Ectodermal cell (in vitro differentiated cells): ENCODE measurements around the gene PIWIL4.
"Not testable (repeated sequence)": the region's sequence is repeated elsewhere in the genome, so short reads cannot be mapped to it uniquely, and the experiment has no call there.

Experiments used
- H3K27ac ChIP-seq: 2 replicates; pipeline ENCODE4 v1.7.0; 2013; ENCODE audit warnings: mild to moderate bottlenecking, low read depth, low read length; ENCODE audit not compliant: insufficient read depth, poor library complexity, severe bottlenecking
- H3K27me3 ChIP-seq: 2 replicates; pipeline ENCODE4 v1.7.0; 2013; ENCODE audit warnings: mild to moderate bottlenecking, low read length; ENCODE audit not compliant: insufficient read depth, control insufficient read depth, poor library complexity, severe bottlenecking
- H3K36me3 ChIP-seq: one replicate; pipeline ENCODE4 v1.7.0; 2013; ENCODE audit warnings: low read length; ENCODE audit not compliant: control insufficient read depth, insufficient read depth
- H3K4me1 ChIP-seq: one replicate; pipeline ENCODE4 v1.7.0; 2013; ENCODE audit warnings: low read length; ENCODE audit not compliant: control insufficient read depth, insufficient read depth
- H3K4me3 ChIP-seq: 2 replicates; pipeline ENCODE4 v1.7.0; 2013; ENCODE audit warnings: low read depth, low read length, control low read depth; ENCODE audit not compliant: insufficient read depth
- H3K9me3 ChIP-seq: 2 replicates; pipeline ENCODE4 v1.7.0; 2013; ENCODE audit warnings: mild to moderate bottlenecking, low read length, moderate library complexity; ENCODE audit not compliant: control insufficient read depth
- WGBS, 2 experiments: methylation state at CpG; one replicate each; pipeline ENCODE4 v1.1.7; 2013; ENCODE audit warnings: missing lambda C conversion rate in 2 of 2; 5-methylcytosine and 5-hydroxymethylcytosine counted together

The PIWIL4 gene

GRCh38 chr11:94563176-94563847, 3.9 kb upstream of the PIWIL4 start:
- no peaks in the 10 kb centered on the region for H3K4me1 ChIP-seq
- no peak overlapping the region for H3K27ac ChIP-seq
- H3K4me3 ChIP-seq: no peak overlapping the region
- no peaks in the 10 kb centered on the region for H3K27me3 ChIP-seq
- H3K9me3 ChIP-seq: no peaks in the 10 kb centered on the region
- H3K36me3 ChIP-seq: no peaks in the 10 kb centered on the region
- WGBS, 2 experiments: 87% methylated on average over 3 to 4 of the region's 4 CpGs

- Histone ChIP-seq H3K27ac (no peak overlapping the region), H3K9me3 (no peaks in the 10 kb centered on the region), H3K36me3 (no peaks in the 10 kb centered on the region), H3K4me3 (no peak overlapping the region), H3K4me1 (no peaks in the 10 kb centered on the region), H3K27me3 (no peaks in the 10 kb centered on the region)
- 76 to 82% methylated on average over 7 to 8 of the region's 8 CpGs for WGBS, 2 experiments
Measured at GRCh38 chr11:94563848-94564467, 3.2 kb upstream of the PIWIL4 start.

- Histone ChIP-seq H3K27me3 (no peaks in the 10 kb centered on the region), H3K4me1 (no peaks in the 10 kb centered on the region), H3K36me3 (no peaks in the 10 kb centered on the region), H3K27ac (no peak overlapping the region), H3K9me3 (no peaks in the 10 kb centered on the region), H3K4me3 (no peak overlapping the region)
- WGBS, 2 experiments: 95 to 99% methylated on average over 4 to 5 of the region's 5 CpGs
Measured at GRCh38 chr11:94568200-94568599, 1.0 kb downstream of the PIWIL4 start.

- 70 to 84% methylated on average over 4 of the region's 4 CpGs for WGBS, 2 experiments
- Histone ChIP-seq H3K27ac (no peak overlapping the region), H3K4me3 (no peak overlapping the region), H3K9me3 (no peaks in the 10 kb centered on the region), H3K4me1 (no peaks in the 10 kb centered on the region), H3K36me3 (no peaks in the 10 kb centered on the region), H3K27me3 (no peaks in the 10 kb centered on the region)
Measured at GRCh38 chr11:94568717-94569116, 1.5 kb downstream of the PIWIL4 start.

- 92 to 100% methylated on average over 1 of the region's 2 CpGs for WGBS, 2 experiments
- H3K9me3 ChIP-seq, H3K4me1 ChIP-seq, H3K4me3 ChIP-seq, H3K27me3 ChIP-seq, H3K36me3 ChIP-seq, H3K27ac ChIP-seq: not testable (repeated sequence)
Measured at GRCh38 chr11:94572975-94573374, 5.8 kb downstream of the PIWIL4 start.

- 83 to 86% methylated on average over 13 of the region's 13 CpGs for WGBS, 2 experiments
- H3K27me3 ChIP-seq: no peaks in the 10 kb centered on the region
Measured at GRCh38 chr11:94574193-94574961, 7.2 kb downstream of the PIWIL4 start.

GRCh38 chr11:94576306-94576705, 9.1 kb downstream of the PIWIL4 start:
- Histone ChIP-seq H3K27ac (no peak overlapping the region), H3K27me3 (no peaks in the 10 kb centered on the region), H3K36me3 (no peaks in the 10 kb centered on the region), H3K4me1 (no peaks in the 10 kb centered on the region), H3K4me3 (no peak overlapping the region), H3K9me3 (no peaks in the 10 kb centered on the region)
- WGBS, 2 experiments: 90 to 94% methylated on average over 5 of the region's 5 CpGs

More at GRCh38 chr11:94574193-94574961, 7.2 kb downstream of the PIWIL4 start:
- H3K9me3 ChIP-seq: no peaks in the 10 kb centered on the region
- H3K4me1 ChIP-seq: no peaks in the 10 kb centered on the region
- H3K36me3 ChIP-seq: no peaks in the 10 kb centered on the region
- H3K27ac ChIP-seq: no peak overlapping the region
- H3K4me3 ChIP-seq: no peak overlapping the region

GRCh38 chr11:94577841-94578240, 10.7 kb downstream of the PIWIL4 start:
- H3K36me3 ChIP-seq: no peaks in the 10 kb centered on the region
- H3K9me3 ChIP-seq: no peaks in the 10 kb centered on the region
- H3K27ac ChIP-seq: no peak overlapping the region
- H3K4me1 ChIP-seq: no peaks in the 10 kb centered on the region
- no peaks in the 10 kb centered on the region for H3K27me3 ChIP-seq
- 75 to 78% methylated on average over 3 of the region's 3 CpGs for WGBS, 2 experiments
- no peak overlapping the region for H3K4me3 ChIP-seq

- no peaks in the 10 kb centered on the region for H3K4me1 ChIP-seq
- 67% methylated on average over 1 of the region's 1 CpG; no CpG with 5 or more reads in 1 of the 2 experiments for WGBS, 2 experiments
- H3K4me3 ChIP-seq: no peak overlapping the region
- H3K27me3 ChIP-seq: no peaks in the 10 kb centered on the region
- H3K27ac ChIP-seq: no peak overlapping the region
- H3K36me3 ChIP-seq: no peaks in the 10 kb centered on the region
- H3K9me3 ChIP-seq: no peaks in the 10 kb centered on the region
Measured at GRCh38 chr11:94581926-94582325, 14.8 kb downstream of the PIWIL4 start.

- 90 to 92% methylated on average over 4 of the region's 4 CpGs for WGBS, 2 experiments
Measured at GRCh38 chr11:94583213-94583865, 16.2 kb downstream of the PIWIL4 start.

More at GRCh38 chr11:94583213-94583865, 16.2 kb downstream of the PIWIL4 start:
- Histone ChIP-seq H3K27me3 (no peaks in the 10 kb centered on the region), H3K27ac (no peak overlapping the region), H3K36me3 (no peaks in the 10 kb centered on the region), H3K4me3 (no peak overlapping the region), H3K9me3 (no peaks in the 10 kb centered on the region), H3K4me1 (peaks cover 5% of the 10 kb centered on the region)
